BE2C (cell line): ENCODE results near the gene EIF5AL1.
A peak's percentile ranks its signal among the peaks of the same experiment; 100 is the strongest.
"Not testable (repeated sequence)": the region's sequence is repeated elsewhere in the genome, so short reads cannot be mapped to it uniquely, and the experiment has no call there.

Source experiments
- DNase-seq: peaks from one replicate; pipeline ENCODE4 v3.0.0-alpha.2; 2020
- H3K27me3 ChIP-seq: fragments of 250-450 bp; sonication (Bioruptor Pico); 2 replicates; pipeline ENCODE4 v1.5.1; 2020; ENCODE audit warnings: mild to moderate bottlenecking
- H3K36me3 ChIP-seq: fragments of 250-450 bp; sonication (Bioruptor Pico); 2 replicates; pipeline ENCODE4 v1.5.1; 2020; ENCODE audit warnings: mild to moderate bottlenecking
- H3K4me1 ChIP-seq: fragments of 250-450 bp; sonication (Bioruptor Pico); 2 replicates; pipeline ENCODE4 v1.5.1; 2020
- H3K4me3 ChIP-seq: 2 replicates; pipeline ENCODE4 v1.5.1; 2011; ENCODE audit warnings: low read depth, low read length
- H3K9me3 ChIP-seq: fragments of 250-450 bp; sonication (Bioruptor Pico); 2 replicates; pipeline ENCODE4 v1.5.1; 2020
- TF ChIP-seq, protein P1 (sequence below): IDR thresholded peaks from 2 replicates; pipeline ENCODE4 v1.5.1; 2012; ENCODE audit warnings: mild to moderate bottlenecking, low read depth, low read length

EIF5AL1 gene

DNA sequence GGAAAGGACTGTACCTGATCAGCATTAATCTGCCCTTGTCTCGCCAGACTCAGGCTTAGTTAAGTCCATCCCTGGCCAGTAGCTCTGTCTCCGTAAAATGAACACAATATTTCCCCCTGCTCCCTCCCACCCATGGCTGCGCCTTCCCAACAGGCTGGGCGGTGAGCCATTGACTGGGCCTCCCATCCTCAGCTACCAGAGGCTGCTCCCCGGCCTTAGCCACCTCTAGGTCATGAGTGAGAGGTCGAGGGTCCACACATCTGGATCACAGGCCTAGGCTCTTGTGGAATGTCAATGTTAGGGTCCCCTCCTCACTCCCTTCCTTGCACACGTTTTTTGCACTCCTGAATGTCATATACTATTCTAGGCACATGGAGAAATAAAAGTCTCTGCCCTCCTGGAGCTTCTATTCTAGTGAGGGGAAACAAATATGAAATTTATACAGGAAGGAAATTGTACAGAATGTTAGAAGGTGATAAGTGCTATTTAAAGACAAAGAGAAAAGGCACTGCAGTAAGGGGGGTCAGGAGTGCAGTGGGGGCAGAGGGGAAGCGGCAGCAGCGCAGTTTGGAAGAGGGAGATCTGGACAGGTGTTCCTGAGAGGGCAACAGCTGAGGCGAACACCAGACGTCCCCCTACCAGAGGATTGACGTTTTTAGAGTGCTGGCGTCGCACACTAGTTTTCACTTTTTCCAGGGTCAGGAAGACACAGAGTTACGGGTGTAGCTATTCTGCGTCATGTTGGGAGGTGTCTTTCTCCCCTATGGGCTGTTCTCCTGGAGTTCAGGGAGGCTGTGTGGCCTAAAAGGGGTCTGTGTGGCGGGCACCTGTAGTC is 17.2 kb upstream of the EIF5AL1 start:
- no peak for DNase-seq
- Histone ChIP-seq H3K36me3 (no peaks in the 10 kb centered on the region), H3K4me1 (no peaks in the 10 kb centered on the region), H3K27me3 (no peaks in the 10 kb centered on the region), H3K9me3 (no peaks in the 10 kb centered on the region), H3K4me3 (no peak overlapping the region)
- TF ChIP-seq, protein P1, sequence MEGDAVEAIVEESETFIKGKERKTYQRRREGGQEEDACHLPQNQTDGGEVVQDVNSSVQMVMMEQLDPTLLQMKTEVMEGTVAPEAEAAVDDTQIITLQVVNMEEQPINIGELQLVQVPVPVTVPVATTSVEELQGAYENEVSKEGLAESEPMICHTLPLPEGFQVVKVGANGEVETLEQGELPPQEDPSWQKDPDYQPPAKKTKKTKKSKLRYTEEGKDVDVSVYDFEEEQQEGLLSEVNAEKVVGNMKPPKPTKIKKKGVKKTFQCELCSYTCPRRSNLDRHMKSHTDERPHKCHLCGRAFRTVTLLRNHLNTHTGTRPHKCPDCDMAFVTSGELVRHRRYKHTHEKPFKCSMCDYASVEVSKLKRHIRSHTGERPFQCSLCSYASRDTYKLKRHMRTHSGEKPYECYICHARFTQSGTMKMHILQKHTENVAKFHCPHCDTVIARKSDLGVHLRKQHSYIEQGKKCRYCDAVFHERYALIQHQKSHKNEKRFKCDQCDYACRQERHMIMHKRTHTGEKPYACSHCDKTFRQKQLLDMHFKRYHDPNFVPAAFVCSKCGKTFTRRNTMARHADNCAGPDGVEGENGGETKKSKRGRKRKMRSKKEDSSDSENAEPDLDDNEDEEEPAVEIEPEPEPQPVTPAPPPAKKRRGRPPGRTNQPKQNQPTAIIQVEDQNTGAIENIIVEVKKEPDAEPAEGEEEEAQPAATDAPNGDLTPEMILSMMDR: no peak

DNA sequence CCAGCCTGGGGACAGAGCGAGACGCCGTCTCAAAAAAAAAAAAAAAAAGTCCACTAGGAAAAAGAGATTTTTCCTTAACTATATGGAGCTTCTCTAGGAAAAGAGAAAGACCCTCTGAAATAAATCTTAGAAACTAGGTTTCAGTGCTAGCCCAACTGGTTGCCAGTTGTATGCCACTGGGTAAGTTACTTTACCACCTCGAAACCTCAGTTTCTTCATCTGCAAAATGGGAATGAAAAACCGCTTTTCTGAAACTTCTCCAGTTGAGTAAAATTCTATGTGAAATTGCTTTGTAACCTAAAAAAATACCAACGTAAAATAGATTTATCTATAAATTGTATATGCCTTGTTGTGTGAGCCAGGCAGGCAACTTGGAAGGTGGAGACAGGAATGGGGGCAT is 16.5 kb upstream of the EIF5AL1 start:
- H3K4me1 ChIP-seq: no peaks in the 10 kb centered on the region
- H3K9me3 ChIP-seq: no peaks in the 10 kb centered on the region
- no peak overlapping the region for H3K4me3 ChIP-seq
- no peaks in the 10 kb centered on the region for H3K36me3 ChIP-seq
- H3K27me3 ChIP-seq: no peaks in the 10 kb centered on the region
- no peak for DNase-seq
- TF ChIP-seq, protein P1: no peak

GRCh38 chr10:79496896-79497295 is 15.4 kb upstream of the EIF5AL1 start:
- TF ChIP-seq, protein P1: no peak
- no peak overlapping the region for H3K4me3 ChIP-seq
- no peak for DNase-seq
- no peaks in the 10 kb centered on the region for H3K27me3 ChIP-seq
- H3K4me1 ChIP-seq: no peaks in the 10 kb centered on the region
- no peaks in the 10 kb centered on the region for H3K36me3 ChIP-seq
- no peaks in the 10 kb centered on the region for H3K9me3 ChIP-seq

DNA sequence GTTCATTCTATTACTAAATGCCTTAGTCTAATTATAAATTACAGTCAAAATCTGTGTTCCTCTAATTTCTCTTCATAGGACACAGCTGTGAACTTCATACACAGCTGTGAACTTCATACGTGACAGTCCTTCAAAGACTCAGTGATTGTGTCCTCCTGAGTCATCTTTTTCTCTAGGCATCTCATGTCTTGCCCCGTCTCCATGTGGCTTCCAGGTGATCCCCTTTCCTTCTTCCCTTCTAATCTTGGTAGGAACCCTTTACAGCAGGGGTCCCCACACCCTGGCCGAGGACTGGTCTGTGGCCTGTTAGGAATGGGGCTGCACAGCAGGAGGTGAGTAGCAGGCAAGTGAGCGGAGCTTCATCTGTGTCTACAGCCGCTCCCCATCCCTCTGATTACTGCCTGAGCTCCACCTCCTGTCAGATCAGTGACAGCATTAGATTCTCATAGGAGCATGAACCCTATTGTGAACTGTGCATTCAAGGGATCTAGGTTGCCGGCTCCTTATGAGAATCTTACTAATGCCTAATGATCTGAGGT is 14.0 kb upstream of the EIF5AL1 start:
- Histone ChIP-seq H3K4me1 (no peaks in the 10 kb centered on the region), H3K4me3 (no peak overlapping the region), H3K9me3 (no peaks in the 10 kb centered on the region), H3K27me3 (no peaks in the 10 kb centered on the region), H3K36me3 (no peaks in the 10 kb centered on the region)
- TF ChIP-seq, protein P1: no peak
- DNase-seq: no peak

GRCh38 chr10:79502561-79503309 is 9.6 kb upstream of the EIF5AL1 start:
- Histone ChIP-seq H3K27me3 (no peaks in the 10 kb centered on the region), H3K4me1 (no peaks in the 10 kb centered on the region), H3K36me3 (no peaks in the 10 kb centered on the region), H3K9me3 (no peaks in the 10 kb centered on the region), H3K4me3 (no peak overlapping the region)
- DNase-seq: peak; percentile 22
- TF ChIP-seq, protein P1: peak; percentile 43

- not testable (repeated sequence) for H3K4me1 ChIP-seq, H3K36me3 ChIP-seq, H3K4me3 ChIP-seq, H3K27me3 ChIP-seq, DNase-seq, H3K9me3 ChIP-seq
These were observed 8.5 kb upstream of the EIF5AL1 start for GRCh38 chr10:79503787-79504186.

DNA sequence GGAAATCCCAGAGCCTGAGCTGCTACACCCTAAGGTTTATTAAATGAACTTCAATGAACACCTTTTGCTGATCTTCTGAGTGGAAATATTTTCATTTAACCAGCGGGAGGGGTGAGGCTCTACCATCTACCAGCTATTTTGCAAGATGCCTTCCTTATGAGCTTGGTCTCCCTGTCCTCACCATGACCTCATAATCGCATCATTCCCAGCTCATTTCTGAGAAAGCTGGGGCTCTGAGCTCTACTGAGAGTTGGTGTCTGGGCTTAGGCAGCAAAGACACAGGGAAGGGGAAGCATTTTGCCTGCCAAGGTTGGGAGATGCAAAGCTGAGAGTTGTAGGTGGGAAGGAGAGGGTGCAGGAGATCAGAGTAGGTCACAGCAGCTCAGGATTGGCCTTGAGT is 7.8 kb upstream of the EIF5AL1 start:
- H3K4me3 ChIP-seq, H3K27me3 ChIP-seq, DNase-seq, H3K4me1 ChIP-seq, H3K9me3 ChIP-seq, H3K36me3 ChIP-seq: not testable (repeated sequence)

- H3K4me3 ChIP-seq, H3K9me3 ChIP-seq, DNase-seq, H3K4me1 ChIP-seq, H3K27me3 ChIP-seq, H3K36me3 ChIP-seq: not testable (repeated sequence)
These were observed 7.0 kb upstream of the EIF5AL1 start for GRCh38 chr10:79505328-79505727.
